Measurements from ENCODE around the gene IFT122. TPM values are rescaled to one million over a fixed set of nuclear protein-coding genes. Genes with fewer than 3 reads are reported as not detected.
"Not testable (repeated sequence)": the region's sequence is repeated elsewhere in the genome, so short reads cannot be mapped to it uniquely, and the experiment has no call there.

The IFT122 gene
- polyA plus RNA-seq, 12 donors = 28.8 to 56.5 (median 33.7) TPM; not detected in 1

DNA sequence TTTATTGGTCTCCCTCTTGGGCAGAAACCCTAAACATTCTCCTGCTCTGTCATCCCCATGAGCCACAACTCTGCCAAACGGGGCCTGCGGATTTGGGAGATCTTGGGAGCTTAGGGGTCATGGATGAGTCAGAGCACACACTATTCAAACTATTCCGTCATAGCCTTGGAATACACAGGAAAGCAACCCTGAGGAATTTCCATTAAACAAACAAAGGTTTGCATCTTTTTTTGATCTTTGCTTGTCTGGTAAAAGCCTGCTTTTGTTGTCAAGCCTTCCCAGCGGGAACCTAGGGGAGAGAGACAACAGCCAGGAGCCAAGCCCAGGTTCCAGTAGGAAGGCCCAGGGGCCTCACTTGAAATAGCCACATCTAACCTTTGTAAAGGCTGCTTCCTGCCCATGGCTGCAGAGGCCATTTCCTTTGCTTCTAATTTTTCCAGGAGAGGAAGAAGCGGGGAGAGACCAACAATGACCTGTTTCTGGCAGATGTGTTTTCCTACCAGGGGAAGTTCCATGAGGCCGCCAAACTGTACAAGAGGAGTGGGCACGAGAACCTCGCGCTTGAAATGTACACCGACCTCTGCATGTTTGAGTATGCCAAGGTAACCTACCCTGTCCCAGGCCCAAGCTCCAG is 55.1 kb downstream of the IFT122 start:
- not testable (repeated sequence) for DNase-seq

DNA sequence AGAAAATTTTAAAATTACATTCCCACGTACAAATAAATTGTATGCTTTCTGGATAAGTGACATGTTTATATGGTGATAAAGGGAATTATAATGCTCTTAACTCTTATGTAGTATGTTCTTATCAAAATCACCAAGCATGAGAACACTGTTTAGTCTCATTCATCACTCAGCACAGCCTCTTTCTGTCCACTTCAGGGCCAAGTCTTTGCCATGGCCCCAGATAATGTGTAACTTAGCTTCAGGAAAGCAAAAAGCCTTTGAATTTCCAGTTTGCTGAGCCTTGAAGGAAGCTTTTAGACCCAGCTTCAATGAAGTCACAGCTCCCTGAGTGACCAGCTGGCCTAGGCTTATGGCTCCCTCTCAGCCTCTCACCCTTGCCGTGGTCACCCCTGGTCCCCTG is 57.9 kb downstream of the IFT122 start:
- not testable (repeated sequence) for DNase-seq

DNA sequence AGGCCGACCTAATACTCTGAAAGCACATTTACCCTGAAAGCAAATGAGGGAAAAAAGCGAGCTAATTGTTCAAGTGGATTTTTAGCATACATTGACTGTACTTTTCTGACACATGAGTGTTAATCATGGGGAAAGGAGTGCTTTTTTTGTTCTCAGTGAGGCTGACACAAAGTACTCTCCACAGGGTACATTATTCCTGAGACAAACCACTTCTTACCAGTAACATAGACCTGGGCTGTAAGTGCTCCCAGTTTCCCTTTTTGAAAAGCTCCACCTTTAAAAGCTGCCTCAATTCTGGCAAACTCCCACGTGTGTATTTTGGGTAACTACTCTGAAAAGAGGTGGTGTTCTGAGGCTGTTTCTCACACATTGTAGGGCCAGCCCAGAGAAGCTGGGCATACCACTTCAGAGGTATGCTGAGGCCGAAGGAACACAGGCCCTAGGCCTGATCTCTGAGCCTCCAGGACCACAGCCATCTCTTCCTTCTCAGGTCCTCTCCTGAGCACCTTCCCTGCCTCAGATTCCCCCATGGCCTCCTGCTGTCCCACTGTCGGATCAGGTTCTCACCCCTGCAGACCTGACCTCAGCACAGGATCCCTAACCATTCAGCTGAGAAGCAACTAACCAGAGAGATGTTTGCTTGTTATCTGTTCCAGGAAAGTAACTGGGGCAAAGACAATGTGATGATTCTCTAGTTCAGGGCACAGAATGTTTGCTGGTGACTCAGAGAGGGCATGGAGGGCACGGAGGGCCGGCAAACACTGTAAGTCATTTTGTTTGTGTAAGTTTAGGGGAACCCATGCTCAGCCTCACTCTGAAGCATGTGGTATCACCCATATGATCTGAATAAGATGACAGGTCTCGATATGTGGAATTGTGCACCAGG is 58.8 kb downstream of the IFT122 start:
- DNase-seq = not testable (repeated sequence)

DNA sequence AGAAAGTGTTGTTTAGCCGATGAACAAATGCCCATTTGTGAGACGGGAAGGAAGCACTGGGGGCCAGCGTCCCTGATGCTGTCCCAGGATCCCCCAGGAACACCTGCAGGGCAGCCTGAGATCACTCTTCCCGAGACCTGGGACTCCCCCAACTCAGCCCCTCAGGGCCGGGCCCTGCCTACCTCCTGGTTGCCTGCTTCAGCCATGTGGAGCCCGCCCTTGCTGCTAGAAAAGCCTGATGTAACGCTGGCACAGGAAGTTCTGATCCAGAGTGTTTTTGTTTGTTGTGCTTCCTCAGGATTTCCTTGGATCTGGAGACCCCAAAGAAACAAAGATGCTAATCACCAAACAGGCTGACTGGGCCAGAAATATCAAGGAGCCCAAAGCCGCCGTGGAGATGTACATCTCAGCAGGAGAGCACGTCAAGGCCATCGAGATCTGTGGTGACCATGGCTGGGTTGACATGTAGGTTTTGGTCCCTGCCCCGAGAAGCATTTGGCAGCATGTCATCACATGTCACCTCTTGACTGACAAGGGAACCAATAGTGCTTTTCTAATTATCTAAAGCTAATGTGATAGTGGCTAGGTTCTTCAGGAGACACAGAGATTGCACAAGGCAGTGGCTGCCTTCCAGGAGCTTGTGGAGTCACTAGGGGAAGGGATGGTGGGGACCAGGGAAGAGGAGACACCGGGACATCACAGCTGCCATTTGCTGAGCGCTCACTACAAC is 59.7 kb downstream of the IFT122 start:
- DNase-seq = not testable (repeated sequence)

DNA sequence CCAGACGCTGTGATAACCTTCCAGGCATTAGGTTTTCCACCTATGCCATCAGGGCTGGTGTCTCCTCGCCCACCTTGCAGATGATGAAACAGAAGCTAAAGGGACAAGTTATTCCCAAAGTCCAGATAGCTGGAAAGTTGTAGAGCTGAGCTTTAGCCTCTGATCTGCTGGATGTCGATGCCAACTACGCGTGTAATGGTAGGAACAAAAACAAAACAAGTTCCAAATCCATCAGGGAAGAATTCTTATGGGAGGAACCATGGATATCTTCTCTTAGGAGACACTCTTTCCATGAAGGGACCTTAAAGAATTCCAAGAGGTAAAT is 60.3 kb downstream of the IFT122 start:
- no peak for DNase-seq

DNA sequence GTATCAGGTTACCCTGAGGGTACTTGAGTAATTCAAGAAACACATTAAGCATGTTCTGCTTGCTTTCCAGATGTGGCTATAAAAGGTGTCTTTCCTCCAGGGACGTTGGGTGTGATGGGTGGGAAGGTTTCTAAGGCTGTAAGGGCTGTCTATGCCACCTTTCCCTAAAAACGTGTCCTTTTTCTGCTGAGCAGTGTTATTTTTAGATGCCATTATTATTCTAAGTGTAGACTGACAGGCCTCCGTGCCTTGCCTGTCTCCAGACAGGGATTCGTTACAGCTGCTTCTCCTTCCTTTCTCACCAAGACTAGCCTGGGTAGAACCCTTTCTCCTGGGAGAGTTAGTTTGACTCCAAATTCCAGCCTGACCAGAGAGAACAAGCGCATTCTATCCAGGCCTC is 61.6 kb downstream of the IFT122 start:
- no peak for DNase-seq

DNA sequence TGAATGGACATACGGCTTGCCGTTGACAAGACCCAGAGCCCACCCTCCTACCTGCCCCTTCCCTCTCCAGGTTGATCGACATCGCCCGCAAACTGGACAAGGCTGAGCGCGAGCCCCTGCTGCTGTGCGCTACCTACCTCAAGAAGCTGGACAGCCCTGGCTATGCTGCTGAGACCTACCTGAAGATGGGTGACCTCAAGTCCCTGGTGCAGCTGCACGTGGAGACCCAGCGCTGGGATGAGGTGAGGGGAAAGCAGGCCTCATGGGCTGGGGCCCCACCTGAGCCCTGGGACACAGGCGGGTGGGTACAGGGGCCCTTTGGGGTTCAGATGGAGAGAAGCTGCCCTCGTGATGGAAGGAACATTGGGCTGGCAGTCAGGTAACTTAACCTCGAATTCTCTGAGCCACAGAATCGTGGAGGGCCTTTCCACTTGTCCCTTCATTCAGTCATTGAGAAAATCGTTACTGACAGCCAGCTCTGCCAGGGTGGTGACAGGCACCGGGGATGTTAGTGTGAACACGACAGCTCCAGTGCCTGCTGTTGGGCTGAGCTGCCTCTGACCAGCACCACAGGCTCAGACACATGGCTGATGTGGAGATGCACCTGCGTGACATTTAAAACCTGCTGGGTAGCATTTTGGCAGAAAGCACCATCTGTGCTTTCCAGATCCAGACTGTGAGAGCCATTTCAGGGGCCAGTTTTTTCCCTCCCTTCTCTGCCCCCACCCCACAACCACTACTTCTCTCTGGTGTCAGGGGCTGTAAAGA is 62.8 kb downstream of the IFT122 start:
- DNase-seq = no peak

DNA sequence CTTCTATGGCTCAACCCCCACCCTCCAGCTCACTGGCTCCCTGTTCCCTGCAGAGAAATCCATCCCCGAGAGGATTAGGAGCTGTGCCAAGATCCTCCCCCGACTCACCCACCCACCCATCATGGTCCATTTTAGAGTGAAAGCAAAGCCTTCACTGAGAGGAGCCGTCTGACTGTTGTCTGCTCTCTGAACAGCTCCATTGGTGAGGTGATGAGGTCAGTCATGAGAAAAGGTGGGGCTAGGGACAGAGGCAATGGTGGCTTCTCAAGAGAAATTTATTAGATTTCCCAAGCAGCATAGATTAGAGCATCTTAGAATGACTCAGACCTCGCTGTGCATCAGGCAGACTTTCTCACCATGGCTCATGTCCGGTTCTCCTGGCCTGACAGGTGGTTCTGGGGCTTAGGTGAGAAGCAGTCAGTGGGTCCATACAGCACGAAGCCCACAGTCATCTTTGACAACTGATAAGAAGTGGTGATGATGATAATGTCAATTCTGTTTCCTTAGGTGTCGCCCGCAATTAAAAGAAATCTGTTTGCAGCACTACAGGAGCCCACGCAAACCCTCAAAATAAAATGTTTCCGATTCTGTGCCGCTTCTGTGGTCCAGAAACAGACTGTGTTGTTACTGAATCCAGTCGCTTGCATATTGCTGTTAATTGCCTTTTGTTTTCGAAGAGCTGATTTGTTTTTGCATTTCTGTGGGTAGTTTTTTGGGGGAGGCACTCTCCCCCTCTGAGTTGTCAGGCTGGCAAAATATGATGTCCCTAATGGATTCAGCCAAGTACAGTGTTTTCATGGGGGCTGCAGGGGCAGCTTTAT is 63.7 kb downstream of the IFT122 start:
- DNase-seq = no peak

DNA sequence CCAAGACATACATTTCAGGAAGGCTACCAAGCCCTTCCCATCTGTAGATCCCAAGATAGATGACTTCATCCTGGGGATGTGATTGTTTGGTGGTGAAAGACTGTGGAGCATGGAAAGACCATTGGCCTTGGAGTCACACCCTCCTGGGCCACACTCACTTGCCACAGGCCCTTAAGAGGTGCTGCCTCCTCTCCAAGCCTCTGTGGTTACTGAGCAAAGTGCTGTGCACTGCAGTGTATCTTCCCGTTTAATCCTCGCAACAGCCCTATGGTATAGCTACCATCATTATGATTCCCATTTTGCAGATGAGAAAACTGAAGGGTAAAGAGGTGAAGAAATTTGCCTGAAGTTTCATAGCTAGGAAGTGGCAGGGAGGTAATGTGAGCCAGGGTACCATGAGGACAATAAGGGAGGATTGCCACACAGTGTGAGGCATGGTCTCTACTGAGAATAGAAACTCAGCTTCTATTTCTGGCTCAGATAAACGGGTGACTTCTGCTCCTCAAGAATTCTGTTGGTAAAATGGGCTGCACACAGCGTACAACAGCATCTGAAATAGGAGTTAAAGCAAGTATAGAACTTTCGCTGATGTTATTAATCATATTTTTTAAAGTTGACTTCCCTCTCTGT is 64.6 kb downstream of the IFT122 start:
- DNase-seq = no peak

DNA sequence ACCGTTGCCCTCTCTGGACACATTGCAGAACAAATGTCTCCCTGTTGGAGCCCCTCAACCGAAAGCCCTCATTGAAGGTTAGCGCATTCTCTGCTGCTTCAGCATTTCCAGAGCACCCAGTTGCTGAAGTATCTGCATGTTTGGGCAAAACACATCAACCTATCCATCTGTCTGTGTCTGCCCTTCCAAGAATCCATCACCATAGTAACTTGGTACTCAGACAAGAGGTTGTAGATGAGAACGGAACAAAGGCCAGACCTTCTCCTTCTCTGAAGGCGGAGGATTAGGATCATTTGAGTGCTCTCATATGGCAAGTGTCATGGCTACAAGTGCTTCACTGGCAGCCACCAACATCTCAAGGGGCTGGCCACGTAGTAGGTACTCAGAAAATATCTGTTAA is 65.3 kb downstream of the IFT122 start:
- DNase-seq = no peak

DNA sequence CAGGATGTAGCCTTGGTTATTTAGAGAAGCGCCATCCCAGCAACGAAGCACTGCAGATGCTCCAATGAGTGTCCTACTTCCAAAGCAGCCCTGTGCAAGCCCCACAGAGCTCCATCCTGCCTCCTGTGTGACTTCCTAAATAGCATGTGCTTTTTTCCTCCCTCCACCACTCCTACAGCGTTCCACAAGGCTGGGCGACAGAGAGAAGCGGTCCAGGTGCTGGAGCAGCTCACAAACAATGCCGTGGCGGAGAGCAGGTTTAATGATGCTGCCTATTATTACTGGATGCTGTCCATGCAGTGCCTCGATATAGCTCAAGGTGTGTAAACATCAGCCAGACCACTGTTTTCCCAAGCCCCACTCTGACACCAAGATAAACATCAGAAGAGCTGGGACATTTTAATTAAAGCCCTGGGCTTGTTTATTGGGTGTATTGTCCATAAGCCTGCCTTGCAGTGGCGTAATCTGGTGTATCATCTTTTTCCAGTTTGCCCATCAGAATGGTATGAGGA is 66.3 kb downstream of the IFT122 start:
- DNase-seq = no peak

DNA sequence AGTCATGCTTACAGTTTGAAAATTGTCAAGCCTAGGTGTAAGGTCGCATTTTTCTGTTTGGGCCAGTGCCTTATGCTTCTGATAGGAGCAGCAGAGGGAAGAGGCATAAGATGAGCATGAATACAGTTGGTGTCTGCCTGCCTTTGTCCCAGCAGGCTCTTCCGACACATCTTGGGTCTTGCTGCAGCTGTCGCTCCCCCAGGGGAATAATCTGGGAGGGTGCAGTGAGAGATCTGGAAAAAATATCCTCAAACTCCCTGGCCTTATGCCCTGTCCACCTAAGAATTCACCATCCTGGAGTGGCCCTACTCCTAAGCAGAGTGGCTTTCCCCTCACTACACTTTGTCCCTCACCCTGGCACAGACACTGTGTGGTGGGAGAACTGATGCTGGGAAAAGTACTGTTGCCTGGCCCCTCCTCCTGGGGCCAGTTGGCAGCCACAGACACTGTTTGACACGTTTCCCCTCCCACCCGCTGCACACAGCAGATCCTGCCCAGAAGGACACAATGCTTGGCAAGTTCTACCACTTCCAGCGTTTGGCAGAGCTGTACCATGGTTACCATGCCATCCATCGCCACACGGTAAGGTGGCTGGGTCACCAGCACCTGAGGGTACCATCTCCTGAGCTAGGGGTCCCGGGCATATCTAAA is 67.3 kb downstream of the IFT122 start:
- no peak for DNase-seq

DNA sequence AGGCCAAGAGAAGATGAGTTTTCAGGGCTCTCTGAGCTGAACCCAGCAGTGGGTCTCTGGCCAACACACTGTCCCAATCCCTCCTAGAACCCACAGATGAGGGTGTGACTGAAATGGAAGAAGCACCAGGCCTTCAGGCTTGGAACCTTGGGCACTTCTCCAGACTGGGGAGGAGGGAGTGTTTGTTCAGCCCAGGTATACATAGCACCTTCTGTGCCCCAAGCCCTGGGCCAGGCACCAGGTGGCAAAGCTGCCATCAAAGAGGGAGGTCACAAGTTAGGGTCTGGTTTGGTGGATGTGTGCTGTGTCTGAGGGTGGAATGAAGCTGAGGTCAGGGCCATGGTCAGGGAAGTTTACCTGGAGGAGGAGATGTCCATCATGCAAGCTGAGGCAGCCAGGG is 72.6 kb downstream of the IFT122 start:
- no peak for DNase-seq

DNA sequence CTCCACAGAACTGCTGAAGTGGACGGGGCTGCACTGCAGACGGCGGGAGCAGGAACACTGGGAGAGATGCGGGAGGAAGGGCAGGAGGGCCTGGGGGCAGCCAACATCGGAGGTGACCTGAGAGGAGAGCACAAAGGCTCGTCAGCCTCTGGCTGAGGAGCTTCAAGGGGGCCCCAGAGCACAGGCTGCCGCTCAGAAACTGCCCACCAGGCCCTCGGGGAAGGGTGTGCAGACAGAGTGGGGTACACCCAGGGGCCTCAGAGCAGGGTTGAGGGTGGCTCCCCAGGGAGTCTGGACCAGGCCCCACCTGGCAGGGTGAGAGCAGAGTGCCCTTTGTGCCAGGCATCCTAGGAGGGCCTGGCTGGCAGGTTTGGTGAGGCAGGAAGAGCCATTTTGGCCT is 73.7 kb downstream of the IFT122 start:
- no peak for DNase-seq

DNA sequence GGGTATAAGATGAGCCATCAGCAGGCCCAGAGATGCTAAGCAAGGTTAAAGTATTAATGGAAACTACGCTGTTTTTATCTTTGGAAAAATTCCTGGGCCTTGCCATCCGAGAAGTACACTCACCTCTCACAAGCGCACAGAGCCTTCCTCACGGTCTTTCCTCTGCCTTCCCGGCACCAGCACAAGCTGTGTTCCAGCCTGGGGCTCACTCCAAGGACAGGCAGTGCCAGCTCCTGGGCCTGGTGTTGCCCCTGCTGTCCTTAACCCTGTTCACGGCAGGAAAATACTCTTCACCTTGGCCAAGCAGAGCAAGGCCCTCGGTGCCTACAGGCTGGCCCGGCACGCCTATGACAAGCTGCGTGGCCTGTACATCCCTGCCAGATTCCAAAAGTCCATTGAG is 74.1 kb downstream of the IFT122 start:
- no peak for DNase-seq

DNA sequence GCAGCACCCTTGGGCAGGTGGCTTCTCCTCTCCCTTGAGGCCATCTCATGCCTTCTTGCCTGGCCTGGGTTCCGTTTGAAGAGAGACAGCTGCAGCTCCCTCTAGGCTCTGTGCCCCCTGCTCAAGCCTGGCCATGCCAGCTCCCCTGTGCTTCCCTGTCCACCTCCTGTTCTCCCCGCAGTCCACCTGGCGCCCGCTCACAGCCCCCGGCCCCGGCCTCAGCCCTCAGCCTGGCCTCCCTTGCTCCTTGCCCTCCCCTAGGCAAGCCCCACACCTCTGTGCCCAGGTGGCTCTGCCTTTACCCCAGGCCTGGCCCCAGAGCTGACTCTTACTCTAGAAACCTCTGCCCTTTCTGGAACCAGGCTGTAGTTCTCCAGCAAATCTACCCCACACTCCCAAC is 74.5 kb downstream of the IFT122 start:
- no peak for DNase-seq

DNA sequence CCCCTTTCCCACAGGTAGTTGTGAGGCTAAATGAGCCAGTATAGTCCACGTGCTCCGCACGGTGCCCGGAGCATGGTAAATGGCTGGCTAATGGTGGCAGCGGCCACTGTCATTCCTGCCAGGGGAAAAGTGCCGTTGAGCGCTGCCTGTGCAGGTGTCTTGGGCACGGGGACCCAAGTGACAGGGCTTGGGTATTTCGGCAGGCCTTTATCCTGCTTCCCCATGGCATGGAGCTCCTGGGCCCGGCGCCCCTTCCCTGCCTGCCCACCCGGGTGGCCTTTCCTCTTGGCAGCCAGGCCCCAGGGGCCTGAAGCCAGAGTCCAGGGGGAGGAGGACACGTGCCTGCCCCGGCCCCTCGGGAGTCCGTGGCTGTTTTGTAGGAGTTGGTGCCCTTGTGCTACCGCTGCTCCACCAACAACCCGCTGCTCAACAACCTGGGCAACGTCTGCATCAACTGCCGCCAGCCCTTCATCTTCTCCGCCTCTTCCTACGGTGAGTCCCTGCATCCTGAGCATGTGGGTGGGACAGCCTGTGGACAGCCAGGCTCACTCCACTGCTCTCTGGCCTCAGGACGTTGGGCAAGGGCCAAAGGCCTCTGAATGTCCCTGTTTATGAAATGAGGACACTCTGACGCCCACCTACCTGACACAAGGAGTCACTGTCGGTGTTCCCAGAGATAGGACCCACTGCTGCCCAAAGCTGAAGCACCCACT is 75.2 kb downstream of the IFT122 start:
- not testable (repeated sequence) for DNase-seq

DNA sequence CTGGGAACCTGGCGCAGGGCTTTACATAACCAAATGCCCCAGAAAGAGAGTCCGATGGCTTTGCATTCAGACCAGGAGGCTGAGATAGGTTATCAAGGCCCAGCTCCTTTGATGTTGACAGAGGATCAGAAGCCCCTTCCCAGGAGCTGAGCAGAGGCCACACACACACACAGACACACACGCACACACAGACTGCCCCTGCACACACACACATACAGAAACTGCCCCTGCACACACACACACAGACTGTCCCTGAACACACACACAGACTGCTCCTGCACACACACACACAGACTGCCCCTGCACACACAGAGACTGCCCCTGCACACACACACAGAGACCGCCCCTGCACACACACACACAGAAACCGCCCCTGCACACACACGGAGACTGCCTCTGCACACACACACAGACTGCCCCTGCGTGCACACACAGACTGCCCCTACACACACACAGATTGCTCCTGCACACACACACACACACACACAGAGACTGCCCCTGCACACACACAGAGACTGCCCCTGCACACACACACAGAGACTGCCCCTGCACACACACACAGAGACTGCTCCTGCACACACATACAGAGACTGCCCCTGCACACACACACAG is 75.9 kb downstream of the IFT122 start:
- DNase-seq = not testable (repeated sequence)

DNA sequence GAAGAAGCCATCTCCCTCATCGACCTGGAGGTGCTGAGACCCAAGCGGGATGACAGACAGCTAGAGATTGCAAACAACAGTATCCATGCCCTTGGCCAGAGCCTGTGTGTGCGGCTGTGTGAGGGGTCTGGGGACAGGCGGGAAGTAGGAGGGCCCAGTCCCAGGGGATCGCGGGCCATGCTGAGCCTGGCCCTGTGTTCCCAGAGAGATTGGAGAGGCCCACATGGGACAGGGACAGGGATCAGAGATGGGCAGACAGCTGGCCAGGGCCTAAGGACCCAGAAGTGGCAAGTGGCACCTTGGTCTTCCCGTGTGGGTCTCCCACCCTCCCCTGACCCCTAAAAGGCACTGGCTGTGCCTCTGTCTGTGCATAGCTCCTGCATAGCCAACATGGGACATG is 77.5 kb downstream of the IFT122 start:
- DNase-seq = no peak

Data from muscle of arm (tissue), 12 donors.